GM21526 (cell line): ENCODE results near the gene TCFL5.
A peak's percentile ranks its signal among the peaks of the same experiment; 100 is the strongest.

Experiments used
- ATAC-seq: cut with Tn5 transposase; IDR thresholded peaks from one replicate; pipeline ENCODE4 v1.9.1; 2021; ENCODE audit warnings: moderate library complexity; ENCODE audit not compliant: unreplicated experiment, low FRiP score

The TCFL5 gene

GRCh38 chr20:62838128-62838891, 23.3 kb downstream of the TCFL5 start:
- peak; percentile 57 for ATAC-seq

DNA sequence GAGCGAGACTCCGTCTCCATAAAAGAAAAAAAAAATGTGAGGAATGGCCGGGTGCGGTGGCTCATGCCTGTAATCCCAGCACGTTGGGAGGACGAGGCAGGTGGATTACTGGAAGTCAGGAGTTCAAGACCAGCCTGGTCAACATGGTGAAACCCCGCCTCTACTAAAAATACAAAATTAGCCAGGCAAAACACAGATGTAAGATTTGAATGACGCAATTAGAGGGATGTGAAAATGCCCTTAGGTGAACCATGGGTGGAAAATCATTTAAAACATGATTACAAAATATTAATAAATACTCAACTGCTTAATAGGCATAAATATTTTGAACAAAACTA, 23.9 kb downstream of the TCFL5 start:
- no peak for ATAC-seq

DNA sequence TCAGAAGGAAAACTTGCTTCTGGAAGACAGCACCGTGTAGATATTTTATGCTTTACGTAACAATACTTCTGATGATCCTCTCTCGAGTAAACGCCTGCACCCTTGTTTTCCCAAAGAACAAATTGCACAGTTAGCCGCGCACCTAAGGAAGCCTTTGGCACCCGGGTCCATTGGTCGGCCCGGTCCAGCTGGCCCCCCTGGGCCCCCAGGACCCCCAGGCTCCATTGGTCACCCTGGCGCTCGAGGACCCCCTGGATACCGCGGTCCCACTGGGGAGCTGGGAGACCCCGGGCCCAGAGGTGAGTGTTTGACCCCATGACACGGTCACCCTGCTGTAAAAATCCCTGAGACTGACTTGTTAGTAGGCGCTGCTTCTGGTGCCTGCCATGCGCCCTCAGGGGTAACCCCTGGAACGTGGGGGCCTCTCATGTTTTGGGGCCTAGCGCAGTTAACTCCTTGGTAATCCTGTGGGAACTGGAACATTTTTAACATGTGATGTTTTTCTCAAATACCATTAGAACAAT, 24.6 kb downstream of the TCFL5 start:
- no peak for ATAC-seq

DNA sequence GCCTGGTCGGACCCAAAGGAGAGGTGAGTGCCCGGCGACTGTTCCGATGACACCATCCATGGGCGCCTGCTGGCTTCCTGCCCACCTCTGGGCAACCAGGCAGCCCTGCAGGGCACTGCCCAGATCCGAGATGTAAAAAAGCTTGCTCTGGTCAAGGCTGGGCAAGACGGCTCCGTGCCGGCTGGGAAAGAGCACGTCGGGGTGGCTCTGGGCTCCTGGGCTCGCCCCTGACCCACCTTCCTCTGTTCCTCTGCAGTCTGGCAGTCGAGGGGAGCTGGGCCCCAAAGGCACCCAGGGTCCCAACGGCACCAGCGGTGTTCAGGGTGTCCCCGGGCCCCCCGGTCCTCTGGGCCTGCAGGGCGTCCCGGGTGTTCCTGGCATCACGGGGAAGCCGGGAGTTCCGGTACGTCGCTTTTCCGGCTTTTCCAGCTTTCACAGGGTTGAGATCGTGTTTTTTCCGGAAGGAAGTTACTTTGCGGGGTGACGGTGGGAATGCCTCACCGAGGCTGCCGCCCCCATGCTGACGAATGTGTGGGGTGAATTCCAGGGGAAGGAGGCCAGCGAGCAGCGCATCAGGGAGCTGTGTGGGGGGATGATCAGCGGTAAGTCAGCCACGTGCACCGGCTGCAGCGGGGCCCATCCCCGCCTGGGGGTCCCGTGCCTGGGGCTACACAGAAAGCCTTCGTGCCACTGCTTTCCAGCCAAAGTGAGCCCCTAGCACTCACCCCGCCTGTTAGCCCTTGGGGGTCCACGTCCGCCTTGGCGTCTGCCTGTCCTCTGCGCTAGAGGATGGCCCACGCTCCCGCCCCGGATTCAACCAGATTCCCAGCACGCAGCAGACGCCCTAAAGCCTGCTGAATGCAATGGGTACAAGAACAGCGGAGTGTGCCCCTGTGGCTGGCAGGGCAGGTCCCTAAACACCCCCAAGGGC, 25.4 kb downstream of the TCFL5 start:
- no peak for ATAC-seq

GRCh38 chr20:62834967-62835730, 26.5 kb downstream of the TCFL5 start:
- no peak for ATAC-seq

GRCh38 chr20:62832951-62833391, 28.7 kb downstream of the TCFL5 start:
- ATAC-seq: peak; percentile 7

- ATAC-seq: peak; percentile 47
Observed at GRCh38 chr20:62832212-62832922, 29.3 kb downstream of the TCFL5 start.

- no peak for ATAC-seq
Observed at GRCh38 chr20:62831854-62832211, 29.8 kb downstream of the TCFL5 start.

GRCh38 chr20:62831361-62831788, 30.2 kb downstream of the TCFL5 start:
- ATAC-seq: no peak

DNA sequence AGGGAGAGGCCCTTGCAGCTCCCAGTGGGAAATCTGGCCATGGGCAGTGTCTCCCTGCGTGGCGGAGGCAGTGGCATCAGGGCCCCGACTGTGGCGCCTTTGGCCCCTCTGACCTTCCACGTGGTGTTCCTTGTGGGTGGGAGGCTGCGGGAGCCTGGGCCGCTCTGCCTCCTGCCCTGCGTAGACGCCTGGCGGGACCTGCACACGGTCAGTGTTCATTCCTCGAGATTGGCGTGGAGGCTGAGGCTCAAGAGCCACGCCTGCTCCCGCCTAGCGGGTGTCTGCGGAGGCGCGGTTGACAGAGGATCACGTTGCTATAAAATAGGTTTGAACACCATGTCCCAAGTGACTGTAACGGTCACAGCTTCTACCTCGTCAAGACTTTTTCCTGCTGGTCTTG, 30.8 kb downstream of the TCFL5 start:
- ATAC-seq: no peak

GRCh38 chr20:62830251-62830650, 31.4 kb downstream of the TCFL5 start:
- ATAC-seq: no peak

- no peak for ATAC-seq
Observed at GRCh38 chr20:62829231-62830230, 32.1 kb downstream of the TCFL5 start.

GRCh38 chr20:62828511-62829230, 33.0 kb downstream of the TCFL5 start:
- ATAC-seq: no peak

- ATAC-seq: no peak
Observed at GRCh38 chr20:62828051-62828450, 33.6 kb downstream of the TCFL5 start.

GRCh38 chr20:62827311-62828038, 34.1 kb downstream of the TCFL5 start:
- no peak for ATAC-seq

GRCh38 chr20:62826646-62827310, 34.8 kb downstream of the TCFL5 start:
- ATAC-seq: no peak

- no peak for ATAC-seq
Observed at GRCh38 chr20:62825986-62826645, 35.5 kb downstream of the TCFL5 start.
